GM12874 (cell line): Measurements from ENCODE around the gene MAPK8IP2.

Experiments
- CTCF ChIP-seq: IDR thresholded peaks from 2 replicates; pipeline ENCODE4 v1.5.1; 2011; ENCODE audit warnings: low read depth, mild to moderate bottlenecking, control low read depth, low read length, moderate library complexity; ENCODE audit not compliant: insufficient read depth

MAPK8IP2 gene

GRCh38 chr22:50582493-50583293 is 17.9 kb upstream of the MAPK8IP2 start, which contains the start of gene CHKB:
TSS of gene CHKB (minus strand) at chr22:50582849. CDS start at chr22:50582781, 68 bp downstream.
- no peak for TF ChIP-seq CTCF

GRCh38 chr22:50583294-50583861 is 17.2 kb upstream of the MAPK8IP2 start:
- peak; percentile 22; the same call in 1 of the 2 replicates for TF ChIP-seq CTCF

GRCh38 chr22:50584106-50585096 is 16.2 kb upstream of the MAPK8IP2 start:
- no peak for TF ChIP-seq CTCF

- no peak for TF ChIP-seq CTCF
Observed at GRCh38 chr22:50585238-50585637, 15.4 kb upstream of the MAPK8IP2 start.

GRCh38 chr22:50585781-50586180 is 14.8 kb upstream of the MAPK8IP2 start:
- TF ChIP-seq CTCF, result no peak

- no peak for TF ChIP-seq CTCF
Observed at GRCh38 chr22:50586416-50586815, 14.2 kb upstream of the MAPK8IP2 start.

- TF ChIP-seq CTCF, result no peak
Observed at GRCh38 chr22:50587407-50587806, 13.2 kb upstream of the MAPK8IP2 start.
